IMR-90 (cell line): ENCODE measurements around the gene MUCL1.

Experiments
- NFE2L2 ChIP-seq: fragments of 150-350 bp; IDR thresholded peaks from 2 replicates; pipeline ENCODE4 v1.6.1; 2016; ENCODE audit warnings: low read depth, mild to moderate bottlenecking, low read length
- POLR2A ChIP-seq: IDR thresholded peaks from 2 replicates; pipeline ENCODE4 v1.6.1; 2012; ENCODE audit warnings: mild to moderate bottlenecking, low read depth, low read length
- RAD21 ChIP-seq: IDR thresholded peaks from 2 replicates; pipeline ENCODE4 v1.6.1; 2012; ENCODE audit warnings: low read length, improper control_type of control experiment
- SMC3 ChIP-seq: fragments of 150-350 bp; IDR thresholded peaks from 2 replicates; pipeline ENCODE4 v1.6.1; 2016; ENCODE audit warnings: low read depth, mild to moderate bottlenecking, antibody characterized with exemption, low read length, moderate library complexity
- TF ChIP-seq, protein P1 (sequence below): conservative IDR thresholded peaks from 2 replicates; pipeline ENCODE4 v1.5.1; 2012; ENCODE audit warnings: mild to moderate bottlenecking, low read depth, low read length, improper control_type of control experiment

DNA sequence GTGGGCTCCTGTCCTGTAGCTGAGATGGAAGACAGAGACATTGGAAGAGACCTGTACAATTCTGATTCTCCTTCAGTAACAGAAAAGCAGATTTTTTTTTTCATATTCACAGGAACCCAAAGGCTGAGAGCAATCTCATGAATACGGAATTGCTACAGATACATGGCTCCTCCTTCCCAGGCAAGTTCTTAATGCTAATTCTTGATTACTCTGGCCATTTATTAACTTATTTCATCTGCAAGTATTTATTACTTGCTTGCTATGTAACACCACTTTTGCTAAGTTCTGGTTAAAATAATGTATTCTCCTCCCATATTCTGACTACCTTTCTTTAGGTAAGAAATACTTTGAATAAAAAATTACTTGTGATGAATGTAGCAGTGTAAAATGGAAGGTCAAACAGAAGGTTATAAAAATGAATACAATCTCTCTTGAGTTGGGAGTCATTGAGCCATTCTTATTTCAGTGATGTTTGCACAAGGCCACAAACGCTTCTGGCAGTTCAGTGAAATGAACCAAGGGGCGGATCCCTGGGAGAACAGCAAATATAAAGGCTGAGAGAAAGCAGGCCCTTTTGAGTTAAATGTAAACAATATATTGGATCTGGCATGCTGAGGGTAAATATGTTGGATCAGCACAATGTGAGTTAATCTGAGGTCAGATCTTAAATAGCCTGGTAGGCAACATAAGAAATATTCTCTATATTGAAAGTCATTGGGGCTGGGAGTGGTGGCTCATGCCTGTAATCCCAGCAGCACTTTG is 37.6 kb downstream of the MUCL1 start:
- no peak for TF ChIP-seq RAD21
- TF ChIP-seq, protein P1, sequence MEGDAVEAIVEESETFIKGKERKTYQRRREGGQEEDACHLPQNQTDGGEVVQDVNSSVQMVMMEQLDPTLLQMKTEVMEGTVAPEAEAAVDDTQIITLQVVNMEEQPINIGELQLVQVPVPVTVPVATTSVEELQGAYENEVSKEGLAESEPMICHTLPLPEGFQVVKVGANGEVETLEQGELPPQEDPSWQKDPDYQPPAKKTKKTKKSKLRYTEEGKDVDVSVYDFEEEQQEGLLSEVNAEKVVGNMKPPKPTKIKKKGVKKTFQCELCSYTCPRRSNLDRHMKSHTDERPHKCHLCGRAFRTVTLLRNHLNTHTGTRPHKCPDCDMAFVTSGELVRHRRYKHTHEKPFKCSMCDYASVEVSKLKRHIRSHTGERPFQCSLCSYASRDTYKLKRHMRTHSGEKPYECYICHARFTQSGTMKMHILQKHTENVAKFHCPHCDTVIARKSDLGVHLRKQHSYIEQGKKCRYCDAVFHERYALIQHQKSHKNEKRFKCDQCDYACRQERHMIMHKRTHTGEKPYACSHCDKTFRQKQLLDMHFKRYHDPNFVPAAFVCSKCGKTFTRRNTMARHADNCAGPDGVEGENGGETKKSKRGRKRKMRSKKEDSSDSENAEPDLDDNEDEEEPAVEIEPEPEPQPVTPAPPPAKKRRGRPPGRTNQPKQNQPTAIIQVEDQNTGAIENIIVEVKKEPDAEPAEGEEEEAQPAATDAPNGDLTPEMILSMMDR, result no peak
- TF ChIP-seq POLR2A, result no peak
- TF ChIP-seq SMC3, result no peak
- no peak for TF ChIP-seq NFE2L2
